Left ventricle myocardium inferior (tissue), 1 donor: ENCODE data around the gene CSAD. TPM values are rescaled to one million over a fixed set of nuclear protein-coding genes. Genes with fewer than 3 reads are reported as not detected.

ENCODE experiments used
- DNase-seq: peaks from one replicate; pipeline ENCODE4 v3.0.0-alpha.2; 2020
- H3K27ac ChIP-seq: fragments of 200-600 bp; replicated peaks from 2 replicates; pipeline ENCODE4 v1.8.0; 2021
- H3K27me3 ChIP-seq: fragments of 200-600 bp; 2 replicates; pipeline ENCODE4 v1.8.0; 2021; ENCODE audit warnings: low read depth
- H3K36me3 ChIP-seq: fragments of 200-600 bp; 2 replicates; pipeline ENCODE4 v1.8.0; 2021
- H3K4me1 ChIP-seq: fragments of 200-600 bp; 2 replicates; pipeline ENCODE4 v1.8.0; 2021
- H3K4me3 ChIP-seq: fragments of 200-600 bp; 2 replicates; pipeline ENCODE4 v1.8.0; 2021; ENCODE audit warnings: mild to moderate bottlenecking, moderate library complexity
- H3K9me3 ChIP-seq: fragments of 200-600 bp; replicated peaks from 2 replicates; pipeline ENCODE4 v1.8.0; 2021
- intact Hi-C: fragments of 100-400 bp; cut with micrococcal nuclease; formaldehyde crosslinking; loops from one replicate; pipeline ENCODE4 v1.11.0; 2022
- total RNA-seq: library from RNA; stranded (reverse); fragmentation: NEBNext Ultra II Directional; extraction: Animal tissue kit (Norgen Biotek cat#: 25700); gene quantifications from one replicate; pipeline ENCODE4 v1.2.1, GENCODE V29; 2021
- TF ChIP-seq, protein P1 (sequence below): fragments of 200-600 bp; IDR thresholded peaks from 2 replicates; pipeline ENCODE4 v1.8.0; 2021; ENCODE audit warnings: antibody characterized with exemption, mild to moderate bottlenecking, borderline replicate concordance
- donor health status: DM: no; HTN: yes; CAD: no; lungs with severe emphysema.

Gene CSAD
- total RNA-seq, 1 donor from 2014 or later, result 12.2 TPM

- H3K36me3 ChIP-seq, result no peaks in the 10 kb centered on the region
- TF ChIP-seq, protein P1, sequence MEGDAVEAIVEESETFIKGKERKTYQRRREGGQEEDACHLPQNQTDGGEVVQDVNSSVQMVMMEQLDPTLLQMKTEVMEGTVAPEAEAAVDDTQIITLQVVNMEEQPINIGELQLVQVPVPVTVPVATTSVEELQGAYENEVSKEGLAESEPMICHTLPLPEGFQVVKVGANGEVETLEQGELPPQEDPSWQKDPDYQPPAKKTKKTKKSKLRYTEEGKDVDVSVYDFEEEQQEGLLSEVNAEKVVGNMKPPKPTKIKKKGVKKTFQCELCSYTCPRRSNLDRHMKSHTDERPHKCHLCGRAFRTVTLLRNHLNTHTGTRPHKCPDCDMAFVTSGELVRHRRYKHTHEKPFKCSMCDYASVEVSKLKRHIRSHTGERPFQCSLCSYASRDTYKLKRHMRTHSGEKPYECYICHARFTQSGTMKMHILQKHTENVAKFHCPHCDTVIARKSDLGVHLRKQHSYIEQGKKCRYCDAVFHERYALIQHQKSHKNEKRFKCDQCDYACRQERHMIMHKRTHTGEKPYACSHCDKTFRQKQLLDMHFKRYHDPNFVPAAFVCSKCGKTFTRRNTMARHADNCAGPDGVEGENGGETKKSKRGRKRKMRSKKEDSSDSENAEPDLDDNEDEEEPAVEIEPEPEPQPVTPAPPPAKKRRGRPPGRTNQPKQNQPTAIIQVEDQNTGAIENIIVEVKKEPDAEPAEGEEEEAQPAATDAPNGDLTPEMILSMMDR, result no peak
- intact Hi-C loops, result no loop called here
- no peak overlapping the region for H3K27ac ChIP-seq
- H3K4me1 ChIP-seq, result no peaks in the 10 kb centered on the region
- H3K27me3 ChIP-seq, result no peaks in the 10 kb centered on the region
- no peaks in the 10 kb centered on the region for H3K9me3 ChIP-seq
- no peak overlapping the region for H3K4me3 ChIP-seq
- no peak for DNase-seq
Observed at GRCh38 chr12:53123578-53124351, 57.0 kb downstream of the CSAD start.

GRCh38 chr12:53122961-53123468, 57.7 kb downstream of the CSAD start:
- Histone ChIP-seq H3K27me3 (no peaks in the 10 kb centered on the region), H3K27ac (no peak overlapping the region), H3K36me3 (no peaks in the 10 kb centered on the region), H3K4me3 (no peak overlapping the region), H3K9me3 (no peaks in the 10 kb centered on the region), H3K4me1 (no peaks in the 10 kb centered on the region)
- TF ChIP-seq, protein P1, result no peak
- DNase-seq, result no peak
- intact Hi-C loops, result no loop called here

GRCh38 chr12:53120685-53121525, 59.8 kb downstream of the CSAD start:
- intact Hi-C loops, result no loop called here
- no peak overlapping the region for H3K4me3 ChIP-seq
- H3K9me3 ChIP-seq, result no peaks in the 10 kb centered on the region
- no peak overlapping the region for H3K27ac ChIP-seq
- H3K27me3 ChIP-seq, result no peaks in the 10 kb centered on the region
- TF ChIP-seq, protein P1, result no peak
- no peaks in the 10 kb centered on the region for H3K36me3 ChIP-seq
- DNase-seq, result no peak
- H3K4me1 ChIP-seq, result peaks cover 8% of the 10 kb centered on the region

- DNase-seq, result no peak
- intact Hi-C loops, result no loop called here
- Histone ChIP-seq H3K27ac (no peak overlapping the region), H3K9me3 (no peaks in the 10 kb centered on the region), H3K4me1 (peaks cover 17% of the 10 kb centered on the region), H3K4me3 (no peak overlapping the region), H3K27me3 (no peaks in the 10 kb centered on the region), H3K36me3 (no peaks in the 10 kb centered on the region)
- TF ChIP-seq, protein P1, result no peak
Observed at GRCh38 chr12:53118751-53119300, 61.9 kb downstream of the CSAD start.

GRCh38 chr12:53115891-53116648, 64.7 kb downstream of the CSAD start:
- Histone ChIP-seq H3K27ac (peak overlapping the region; percentile 86), H3K9me3 (no peaks in the 10 kb centered on the region), H3K4me1 (peaks cover 17% of the 10 kb centered on the region), H3K36me3 (no peaks in the 10 kb centered on the region), H3K4me3 (no peak overlapping the region), H3K27me3 (no peaks in the 10 kb centered on the region)
- TF ChIP-seq, protein P1, result no peak
- DNase-seq, result no peak
- intact Hi-C loops, result no loop called here
